ENCODE data around the gene STIM2.

STIM2 gene

GRCh38 chr4:26837993-26838842 is 22.4 kb upstream of the STIM2 start:
- DNase-seq (ENCODE audit: low spot score), result no peak

- no peak for DNase-seq (ENCODE audit: low spot score)
Observed at GRCh38 chr4:26839016-26839415, 21.6 kb upstream of the STIM2 start.

- no peak for DNase-seq (ENCODE audit: low spot score)
Observed at GRCh38 chr4:26839534-26839951, 21.1 kb upstream of the STIM2 start.

GRCh38 chr4:26840786-26841185 is 19.9 kb upstream of the STIM2 start:
- no peak for DNase-seq (ENCODE audit: low spot score)

- no peak for DNase-seq (ENCODE audit: low spot score)
Observed at GRCh38 chr4:26842911-26843310, 17.7 kb upstream of the STIM2 start.

- DNase-seq (ENCODE audit: low spot score), result no peak
Observed at GRCh38 chr4:26850528-26850927, 10.1 kb upstream of the STIM2 start.

GRCh38 chr4:26851129-26851528 is 9.5 kb upstream of the STIM2 start:
- DNase-seq (ENCODE audit: low spot score), result no peak

GRCh38 chr4:26854701-26855100 is 5.9 kb upstream of the STIM2 start:
- no peak for DNase-seq (ENCODE audit: low spot score)

- no peak for DNase-seq (ENCODE audit: low spot score)
Observed at GRCh38 chr4:26856906-26857277, 3.7 kb upstream of the STIM2 start.

GRCh38 chr4:26857278-26858034 is 3.2 kb upstream of the STIM2 start:
- DNase-seq (ENCODE audit: low spot score), result peak; percentile 75

GRCh38 chr4:26858035-26858918 is 2.4 kb upstream of the STIM2 start:
- no peak for DNase-seq (ENCODE audit: low spot score)

GRCh38 chr4:26858947-26859401 is 1.7 kb upstream of the STIM2 start:
- peak; percentile 17 for DNase-seq (ENCODE audit: low spot score)

GRCh38 chr4:26859762-26860156 is 882 bp upstream of the STIM2 start:
- peak; percentile 16 for DNase-seq (ENCODE audit: low spot score)

- DNase-seq (ENCODE audit: low spot score), result peak; percentile 33
Observed at GRCh38 chr4:26860922-26861433, 337 bp downstream of the STIM2 start.

GRCh38 chr4:26861434-26862186 is 969 bp downstream of the STIM2 start:
- DNase-seq (ENCODE audit: low spot score), result peak; percentile 47

GRCh38 chr4:26862381-26862915 is 1.8 kb downstream of the STIM2 start:
- DNase-seq (ENCODE audit: low spot score), result peak; percentile 16

- DNase-seq (ENCODE audit: low spot score), result peak; percentile 19
Observed at GRCh38 chr4:26863512-26863911, 2.9 kb downstream of the STIM2 start.

- DNase-seq (ENCODE audit: low spot score), result peak; percentile 26
Observed at GRCh38 chr4:26864899-26865298, 4.3 kb downstream of the STIM2 start.

- no peak for DNase-seq (ENCODE audit: low spot score)
Observed at GRCh38 chr4:26866203-26866602, 5.6 kb downstream of the STIM2 start.

GRCh38 chr4:26866781-26867180 is 6.1 kb downstream of the STIM2 start:
- DNase-seq (ENCODE audit: low spot score), result no peak

Measured in kidney capillary endothelial cell (primary cell).